ENCODE measurements around the gene ITFG2. TPM values are rescaled to one million over a fixed set of nuclear protein-coding genes. Genes with fewer than 3 reads are reported as not detected.
"Not testable (repeated sequence)": the region's sequence is repeated elsewhere in the genome, so short reads cannot be mapped to it uniquely, and the experiment has no call there.

Gene ITFG2
- total RNA-seq, 1 experiment from 2014 or later, result 9.5 TPM

DNA sequence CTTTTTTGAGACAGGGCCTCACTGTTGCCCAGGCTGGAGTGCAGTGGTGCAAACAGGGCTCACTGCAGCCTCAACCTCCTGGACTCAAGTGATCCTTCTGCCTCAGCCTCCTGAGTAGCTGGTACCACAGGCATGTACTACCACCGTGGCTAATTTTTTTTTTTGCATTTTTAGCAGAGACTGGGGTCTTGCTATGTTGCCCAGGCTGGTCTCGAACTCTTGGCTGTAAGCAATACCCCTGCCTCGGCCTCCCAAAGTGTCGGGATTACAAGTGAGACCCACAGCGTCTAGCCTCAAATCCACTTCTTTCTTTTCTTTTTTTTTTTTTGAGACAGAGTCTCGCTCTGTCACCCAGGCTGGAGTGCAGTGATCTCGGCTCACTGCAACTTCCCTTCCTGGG, 50.9 kb downstream of the ITFG2 start:
- not testable (repeated sequence) for DNase-seq (ENCODE audit: low spot score)

DNA sequence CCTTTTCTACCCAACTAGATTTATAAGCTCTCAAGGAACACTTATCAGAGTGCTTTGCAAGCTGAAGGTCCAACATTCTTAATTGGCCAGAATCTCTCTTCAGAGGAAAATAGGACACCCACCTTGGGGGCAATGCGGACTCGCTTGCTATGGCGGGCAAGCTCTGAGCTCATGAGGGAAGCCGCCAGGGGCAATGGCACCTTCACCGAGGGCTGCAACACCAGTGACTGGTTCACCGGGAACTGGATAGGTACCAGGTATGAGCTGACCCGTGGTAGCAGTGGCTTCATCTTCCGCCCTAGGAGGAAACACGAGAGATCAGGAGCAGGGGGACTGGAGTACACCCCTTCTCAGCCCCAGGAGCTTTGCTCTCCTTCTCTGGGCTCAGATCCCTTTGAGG, 51.7 kb downstream of the ITFG2 start:
- DNase-seq (ENCODE audit: low spot score), result no peak

DNA sequence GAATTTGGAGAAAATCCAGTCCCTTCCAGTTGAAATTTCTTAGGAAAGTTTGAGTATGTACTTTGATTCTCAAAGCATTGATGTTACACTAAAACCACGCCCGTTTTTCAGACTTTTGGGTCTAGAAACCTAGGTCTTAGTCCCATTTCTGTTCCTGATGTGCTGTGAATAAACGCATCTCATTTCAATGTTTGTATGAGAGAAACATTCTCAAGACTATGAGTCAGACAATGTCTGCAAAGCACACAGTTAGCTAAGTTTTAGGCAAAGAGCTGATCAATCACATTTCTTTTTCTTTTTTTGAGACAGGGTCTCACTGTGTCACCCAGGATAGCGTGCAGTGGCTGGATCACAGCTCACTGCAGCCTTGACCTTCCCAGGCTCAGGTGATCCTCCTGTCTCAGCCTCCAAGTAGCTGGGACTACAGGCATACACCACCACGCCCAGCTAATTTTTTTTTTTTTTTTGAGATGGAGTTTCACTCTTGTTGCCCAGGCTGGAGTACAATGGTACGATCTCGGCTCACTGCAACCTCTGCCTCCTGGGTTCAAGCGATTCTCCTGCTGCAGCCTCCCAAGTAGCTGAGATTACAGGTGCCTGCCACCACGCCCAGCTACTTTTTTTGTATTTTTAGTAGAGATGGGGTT, 56.6 kb downstream of the ITFG2 start:
- DNase-seq (ENCODE audit: low spot score), result not testable (repeated sequence)

Other genes starting within 250 kb of the ITFG2 start
- 96.4 and 97.5 TPM in 2 replicates for gene FKBP4, start 17.7 kb upstream of the ITFG2 start, total RNA-seq (2014; rRNA removed; shearing (Covaris generic))
- gene NRIP2, start 22.4 kb downstream of the ITFG2 start, total RNA-seq (2014; rRNA removed; shearing (Covaris generic)), result 0.04 TPM in 1 of 2 replicates, not detected in the other
- gene TEX52, start 44.4 kb downstream of the ITFG2 start, total RNA-seq (2014; rRNA removed; shearing (Covaris generic)), result not detected in 2 replicates
- 45.8 and 61.9 TPM in 2 replicates for gene FOXM1, start 64.5 kb downstream of the ITFG2 start, total RNA-seq (2014; rRNA removed; shearing (Covaris generic))
- gene RHNO1, start 64.6 kb downstream of the ITFG2 start, total RNA-seq (2014; rRNA removed; shearing (Covaris generic)), result 71.0 and 94.6 TPM in 2 replicates
- gene TULP3, start 78.2 kb downstream of the ITFG2 start, total RNA-seq (2014; rRNA removed; shearing (Covaris generic)), result 29.4 and 35.1 TPM in 2 replicates
- gene TEAD4, start 146.7 kb downstream of the ITFG2 start, total RNA-seq (2014; rRNA removed; shearing (Covaris generic)), result 12.7 and 23.6 TPM in 2 replicates

Data from H4 (cell line).